Spleen (tissue), 11 donors: ENCODE measurements around the gene PTCH1. TPM values are rescaled to one million over a fixed set of nuclear protein-coding genes. Genes with fewer than 3 reads are reported as not detected.

Source experiments
- DNase-seq: peaks from one replicate; pipeline ENCODE4 v3.0.0-alpha.2; 2020
- H3K27ac ChIP-seq, 8 donors: fragments of 200-600 bp; sonication (generic) in 7 of 8; 1 replicate in 4 of 8; 2 replicates in 4 of 8; pipeline versions ENCODE4 v1.5.0 to v1.8.0; 2016 to 2021; ENCODE audit warnings: inconsistent platforms in 4 of 8, mild to moderate bottlenecking in 4 of 8, moderate library complexity in 1 of 8
- H3K27me3 ChIP-seq, 7 donors: fragments of 200-600 bp; sonication (generic) in 6 of 7; replicated peaks in 1 of 7; 1 replicate in 4 of 7; 2 replicates in 3 of 7; pipeline versions ENCODE4 v1.5.0 to v1.8.0; 2016 to 2021; ENCODE audit warnings: inconsistent platforms in 3 of 7, mild to moderate bottlenecking in 1 of 7
- H3K36me3 ChIP-seq, 6 donors: fragments of 200-600 bp; sonication (generic) in 5 of 6; 1 replicate in 4 of 6; 2 replicates in 2 of 6; pipeline versions ENCODE4 v1.5.0 to v1.8.0; 2016 to 2021; ENCODE audit warnings: inconsistent platforms in 2 of 6
- H3K4me1 ChIP-seq, 6 donors: fragments of 200-600 bp; sonication (generic) in 5 of 6; 1 replicate in 3 of 6; 2 replicates in 3 of 6; pipeline versions ENCODE4 v1.5.0 to v1.8.0; 2016 to 2021; ENCODE audit warnings: inconsistent platforms in 3 of 6
- H3K4me3 ChIP-seq, 8 donors: fragments of 200-600 bp; sonication (generic) in 7 of 8; 1 replicate in 4 of 8; 2 replicates in 4 of 8; pipeline versions ENCODE4 v1.5.0 to v1.8.0; 2016 to 2021; ENCODE audit warnings: inconsistent platforms in 4 of 8, mild to moderate bottlenecking in 4 of 8, moderate library complexity in 2 of 8
- H3K9me3 ChIP-seq, 8 donors: fragments of 200-600 bp; sonication (generic) in 7 of 8; 1 replicate in 4 of 8; 2 replicates in 4 of 8; pipeline versions ENCODE4 v1.5.0 to v1.8.0; 2016 to 2021; ENCODE audit warnings: inconsistent platforms in 4 of 8
- POLR2A ChIP-seq, 3 donors: fragments of 450-650 bp; IDR thresholded peaks; one replicate each; pipeline ENCODE4 v1.5.1; 2017; ENCODE audit warnings: antibody characterized with exemption in 3 of 3, mild to moderate bottlenecking in 1 of 3
- POLR2AphosphoS5 ChIP-seq, 3 donors: sonication (generic); formaldehyde crosslinking; IDR thresholded peaks; one replicate each; pipeline ENCODE4 v1.5.1; 2017; ENCODE audit warnings: antibody characterized with exemption in 3 of 3
- WGBS, 5 donors: extraction: QIAGEN DNeasy Blood & Tissue Kit in 3 of 5; methylation state at CpG; one replicate each; pipeline versions ENCODE4 v1.1.5 to v1.1.7; 2013 to 2018; 5-methylcytosine and 5-hydroxymethylcytosine counted together
- intact Hi-C: fragments of 100-400 bp; cut with DNase I; formaldehyde crosslinking; loops from one replicate; pipeline ENCODE4 v1.15.0; 2023; ENCODE audit warnings: low total_unique reads
- polyA plus RNA-seq, 3 donors: library from polyadenylated mRNA; stranded (reverse); fragments of 200-250 nt; gene quantifications; one replicate each; pipeline ENCODE4 v1.2.1, GENCODE V29; 2013
- total RNA-seq, 7 donors: library from RNA; depleted of rRNA in 3 of 7; stranded (reverse); fragments of >200 nt in 3 of 7; fragmentation: NEBNext Ultra II Directional in 4 of 7; extraction: Animal tissue kit (Norgen Biotek cat#: 25700) in 4 of 7; gene quantifications; one replicate each; pipeline versions ENCODE4 v1.1.0 to v1.2.1, GENCODE V29; 2016 to 2021
- TF ChIP-seq, protein P1 (sequence below), 11 experiments: fragments of 200-600 bp in 7 of 11; fragments of 450-650 bp in 4 of 11; sonication (generic) in 4 of 11; IDR thresholded peaks in 8 of 11; conservative IDR thresholded peaks in 3 of 11; 1 replicate in 7 of 11; 2 replicates in 4 of 11; pipeline versions ENCODE4 v1.4.0 to v1.8.0; 2016 to 2021; ENCODE audit warnings: antibody characterized with exemption in 11 of 11, inconsistent platforms in 4 of 11, mild to moderate bottlenecking in 1 of 11
- donor health status: healthy with polysubstance abuse.
- donor health status: DM: no; HTN: no; CAD: no; lungs with moderate emphysema.
- donor health status: DM: no; HTN: no; CAD: no.
- donor health status: Bipolar disorder and iron deficiency.
- donor health status: healthy.
- donor health status: DM: no; HTN: no; CAD: no.
- donor health status: DM: yes; HTN: yes; CAD: no.

Gene PTCH1
- total and polyA plus RNA-seq, 10 donors = 0.70 to 32.1 (median 11.3) TPM

DNA sequence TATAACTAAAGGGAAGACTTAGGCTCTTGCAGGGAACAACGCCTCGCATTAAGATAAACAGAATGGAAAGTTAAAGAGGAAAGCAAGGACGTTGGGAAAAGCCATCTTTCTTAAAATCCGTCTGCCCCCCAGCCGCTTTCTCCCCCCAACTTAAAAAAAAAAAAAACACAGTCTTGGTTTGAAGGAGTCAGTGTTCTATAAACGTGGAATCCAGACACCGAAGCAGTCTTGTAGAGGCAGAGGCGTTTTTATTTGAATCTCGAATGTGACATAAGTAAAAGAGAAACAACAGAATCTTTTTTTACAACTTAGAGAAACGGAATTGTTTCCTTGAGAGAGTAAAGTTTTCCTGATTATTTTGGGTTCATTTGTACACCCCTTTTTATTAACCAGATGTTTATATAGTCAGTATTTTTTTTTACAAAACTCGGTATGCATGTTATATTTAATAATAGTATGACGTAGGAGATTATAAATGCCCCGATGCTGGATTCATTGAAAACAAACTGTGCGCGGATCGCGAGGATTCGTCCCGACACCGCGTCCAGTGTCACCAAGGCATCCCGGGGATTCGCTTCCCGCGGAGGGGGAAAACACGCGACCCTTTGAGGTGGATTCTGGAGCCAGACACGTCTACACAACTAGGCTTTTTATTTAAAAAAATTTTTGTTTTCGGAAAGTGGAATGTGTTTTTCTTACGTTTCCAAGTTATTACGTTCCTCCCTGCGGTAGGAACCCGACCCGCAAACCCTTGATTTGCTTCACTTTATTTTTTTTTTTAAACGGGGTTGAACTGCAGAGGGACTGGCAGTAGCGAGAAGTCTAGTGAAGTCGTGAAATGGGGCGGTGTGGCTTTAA, 6.7 kb downstream of the PTCH1 start:
- H3K36me3 ChIP-seq = no peaks in the 10 kb centered on the region
- H3K27me3 ChIP-seq = peaks cover 0 to 100% (median 39%) of the 10 kb centered on the region in 7 donors
- no peaks in the 10 kb centered on the region for H3K9me3 ChIP-seq
- H3K4me3 ChIP-seq = peak overlapping the region; percentile 53 to 89 (median 70)
- 1 to 2% (median 1%) methylated on average over 38 of the region's 38 CpGs for WGBS, 5 donors
- peaks cover 8 to 78% (median 58%) of the 10 kb centered on the region in 6 donors for H3K4me1 ChIP-seq
- intact Hi-C loops = no loop called here
- no peak for DNase-seq
- no peak for TF ChIP-seq POLR2AphosphoS5 (IDR thresholded peaks at IDR 0.05)
- TF ChIP-seq POLR2A (IDR thresholded peaks at IDR 0.05) = no peak
- TF ChIP-seq, protein P1, sequence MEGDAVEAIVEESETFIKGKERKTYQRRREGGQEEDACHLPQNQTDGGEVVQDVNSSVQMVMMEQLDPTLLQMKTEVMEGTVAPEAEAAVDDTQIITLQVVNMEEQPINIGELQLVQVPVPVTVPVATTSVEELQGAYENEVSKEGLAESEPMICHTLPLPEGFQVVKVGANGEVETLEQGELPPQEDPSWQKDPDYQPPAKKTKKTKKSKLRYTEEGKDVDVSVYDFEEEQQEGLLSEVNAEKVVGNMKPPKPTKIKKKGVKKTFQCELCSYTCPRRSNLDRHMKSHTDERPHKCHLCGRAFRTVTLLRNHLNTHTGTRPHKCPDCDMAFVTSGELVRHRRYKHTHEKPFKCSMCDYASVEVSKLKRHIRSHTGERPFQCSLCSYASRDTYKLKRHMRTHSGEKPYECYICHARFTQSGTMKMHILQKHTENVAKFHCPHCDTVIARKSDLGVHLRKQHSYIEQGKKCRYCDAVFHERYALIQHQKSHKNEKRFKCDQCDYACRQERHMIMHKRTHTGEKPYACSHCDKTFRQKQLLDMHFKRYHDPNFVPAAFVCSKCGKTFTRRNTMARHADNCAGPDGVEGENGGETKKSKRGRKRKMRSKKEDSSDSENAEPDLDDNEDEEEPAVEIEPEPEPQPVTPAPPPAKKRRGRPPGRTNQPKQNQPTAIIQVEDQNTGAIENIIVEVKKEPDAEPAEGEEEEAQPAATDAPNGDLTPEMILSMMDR (IDR thresholded peaks at IDR 0.05 in 8 of 11, conservative IDR thresholded peaks at IDR 0.05 in 3 of 11) = no peak
- peak overlapping the region; percentile 55 to 90 (median 87) for H3K27ac ChIP-seq

DNA sequence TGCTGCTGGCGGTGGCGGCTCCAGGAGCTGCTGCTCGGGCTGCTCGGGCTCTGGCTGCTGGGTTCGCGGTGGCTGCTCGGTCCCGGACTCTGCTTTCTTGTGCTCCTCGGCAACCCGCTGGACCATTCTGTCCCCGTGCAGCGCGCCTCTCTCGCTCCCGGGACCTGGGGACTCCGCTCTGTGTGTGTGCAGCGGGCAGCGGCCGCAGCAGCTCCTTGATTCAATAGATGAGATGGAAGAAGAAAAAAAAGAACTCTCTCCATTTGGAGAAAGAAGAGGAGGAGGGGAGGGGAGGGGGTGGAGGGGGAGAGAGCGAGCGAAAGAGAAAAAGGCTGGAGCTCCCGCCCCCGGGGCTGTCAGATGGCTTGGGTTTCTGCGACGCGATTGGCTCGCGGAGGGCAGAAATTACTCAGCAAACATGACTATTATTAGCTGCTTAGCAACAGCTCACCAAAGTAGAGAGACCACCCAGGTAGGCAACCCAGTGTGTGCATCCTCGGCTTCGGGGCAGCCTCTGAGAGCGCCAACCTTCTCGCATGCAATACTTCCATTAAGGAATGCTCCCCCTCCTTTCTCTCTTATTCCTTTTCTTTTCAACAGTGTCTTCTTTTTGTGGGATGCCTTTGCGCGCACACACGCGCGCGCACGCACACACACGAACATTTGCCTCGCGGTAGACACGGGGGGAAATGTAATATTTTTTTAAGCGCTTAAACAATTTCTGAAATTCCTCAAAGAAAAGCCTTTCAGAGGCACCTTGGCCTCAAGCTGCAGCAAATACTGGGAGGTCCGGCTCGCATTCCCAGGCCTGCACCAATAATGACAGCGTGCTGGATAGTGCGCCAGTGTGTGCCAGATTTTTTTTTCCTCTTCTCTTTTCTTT, 7.6 kb downstream of the PTCH1 start:
- Histone ChIP-seq H3K27me3 (peaks cover 0 to 100% (median 37%) of the 10 kb centered on the region in 7 donors), H3K4me1 (peaks cover 15 to 84% (median 62%) of the 10 kb centered on the region in 6 donors), H3K4me3 (peak overlapping the region; percentile 53 to 89 (median 70)), H3K36me3 (no peaks in the 10 kb centered on the region), H3K27ac (peak overlapping the region in 7 of 8 donors; percentile 67 to 90 (median 88)), H3K9me3 (no peaks in the 10 kb centered on the region)
- peak; percentile 88 for DNase-seq
- intact Hi-C loops = no loop called here
- peak in 2 of 3 donors; percentile 46 to 52 for TF ChIP-seq POLR2AphosphoS5 (IDR thresholded peaks at IDR 0.05)
- TF ChIP-seq, protein P1 (IDR thresholded peaks at IDR 0.05 in 8 of 11, conservative IDR thresholded peaks at IDR 0.05 in 3 of 11) = no peak
- no peak for TF ChIP-seq POLR2A (IDR thresholded peaks at IDR 0.05)
- 0 to 2% (median 1%) methylated on average over 40 to 48 of the region's 48 CpGs for whole genome bisulfite sequencing, 5 donors

DNA sequence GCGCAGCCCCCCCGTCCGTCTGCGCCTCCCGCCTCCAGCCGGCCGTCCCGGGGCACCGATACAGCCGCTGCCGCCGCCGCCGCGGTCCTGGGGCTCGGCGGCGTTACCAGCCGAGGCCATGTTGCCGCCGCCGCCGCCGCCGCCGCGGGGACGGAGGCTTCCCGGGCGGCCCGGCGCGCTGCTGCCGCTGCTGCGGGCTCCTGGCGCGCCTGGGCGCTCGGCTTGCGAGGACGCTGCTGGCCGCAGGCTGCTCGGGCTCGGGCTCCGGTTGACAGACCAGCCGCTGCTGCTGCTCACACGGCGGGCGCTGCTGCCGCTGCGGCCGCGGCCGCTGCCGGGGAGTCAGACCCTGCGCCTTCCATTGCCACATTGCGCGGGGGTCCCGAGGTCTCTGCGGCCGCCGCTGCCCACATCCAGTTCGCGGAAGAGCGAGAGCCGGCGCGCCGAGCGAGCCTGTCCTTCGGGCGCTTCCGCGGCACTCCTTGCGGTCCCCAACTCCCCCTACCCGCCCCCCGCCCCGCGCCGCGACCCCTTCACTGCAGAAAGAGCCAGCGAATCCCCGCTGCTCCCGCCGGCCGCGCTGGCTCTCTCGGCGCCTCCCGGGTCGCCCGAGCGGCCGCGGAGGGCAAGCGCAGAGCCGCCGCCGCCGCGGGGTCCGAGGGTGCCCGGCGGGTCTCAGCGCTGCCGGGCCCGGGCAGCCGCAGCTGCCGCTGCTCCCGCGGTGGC, 8.4 kb downstream of the PTCH1 start:
- DNase-seq = no peak
- Histone ChIP-seq H3K27me3 (peaks cover 0 to 97% (median 37%) of the 10 kb centered on the region in 7 donors), H3K27ac (peak overlapping the region; percentile 75 to 90 (median 86)), H3K4me1 (peaks cover 18 to 83% (median 64%) of the 10 kb centered on the region in 6 donors), H3K9me3 (no peaks in the 10 kb centered on the region), H3K36me3 (no peaks in the 10 kb centered on the region), H3K4me3 (peak overlapping the region; percentile 53 to 89 (median 70))
- 0 to 1% (median 1%) methylated on average over 9 to 111 of the region's 111 CpGs for WGBS, 5 donors
- TF ChIP-seq POLR2A (IDR thresholded peaks at IDR 0.05) = no peak
- TF ChIP-seq, protein P1 (IDR thresholded peaks at IDR 0.05 in 8 of 11, conservative IDR thresholded peaks at IDR 0.05 in 3 of 11) = no peak
- TF ChIP-seq POLR2AphosphoS5 (IDR thresholded peaks at IDR 0.05) = no peak
- intact Hi-C loops = no loop called here
